HG03520 (cell line): ENCODE data around the gene CACNA2D3.

ENCODE experiments used
- ATAC-seq: cut with Tn5 transposase; IDR thresholded peaks from one replicate; pipeline ENCODE4 v1.9.1; 2021; ENCODE audit warnings: mild to moderate bottlenecking, moderate library complexity; ENCODE audit not compliant: unreplicated experiment

The CACNA2D3 gene

DNA sequence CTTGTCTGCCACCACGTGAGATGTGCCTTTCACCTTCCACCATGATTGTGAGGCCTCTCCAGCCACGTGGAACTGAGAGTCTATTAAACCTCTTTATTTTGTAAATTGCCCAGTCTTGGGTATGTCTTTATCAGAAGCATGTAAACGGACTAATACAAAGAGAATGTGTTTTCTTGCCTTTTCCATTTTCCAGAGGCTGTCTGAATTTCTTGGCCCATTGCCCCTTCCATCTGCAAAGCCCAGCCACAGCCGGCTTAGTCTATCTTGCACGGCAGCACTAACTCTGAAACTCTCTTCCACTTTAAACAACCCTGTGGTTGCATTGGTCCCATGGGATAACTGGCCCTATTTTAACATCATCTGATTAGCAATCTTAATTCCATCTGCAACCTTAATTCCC, 590.2 kb downstream of the CACNA2D3 start:
- ATAC-seq = no peak

DNA sequence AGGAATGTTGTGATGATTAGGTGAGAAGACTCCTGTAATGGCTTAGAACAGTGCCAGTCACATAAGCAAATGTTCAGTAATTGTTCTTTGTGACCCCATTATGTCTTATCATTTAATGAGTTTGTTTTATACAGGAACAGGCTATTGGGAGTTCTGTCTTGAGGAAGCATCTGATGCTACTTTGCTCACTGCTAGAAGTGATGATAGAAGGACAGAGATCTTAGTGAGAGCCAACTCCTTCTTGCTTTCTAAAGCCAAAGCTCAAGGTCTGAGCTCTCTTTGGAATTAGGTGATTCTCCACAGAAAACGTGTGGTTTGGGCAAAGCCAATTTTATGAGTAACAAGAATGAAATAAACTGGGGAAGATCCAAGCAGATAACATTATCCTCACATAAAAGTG, 590.7 kb downstream of the CACNA2D3 start:
- no peak for ATAC-seq

DNA sequence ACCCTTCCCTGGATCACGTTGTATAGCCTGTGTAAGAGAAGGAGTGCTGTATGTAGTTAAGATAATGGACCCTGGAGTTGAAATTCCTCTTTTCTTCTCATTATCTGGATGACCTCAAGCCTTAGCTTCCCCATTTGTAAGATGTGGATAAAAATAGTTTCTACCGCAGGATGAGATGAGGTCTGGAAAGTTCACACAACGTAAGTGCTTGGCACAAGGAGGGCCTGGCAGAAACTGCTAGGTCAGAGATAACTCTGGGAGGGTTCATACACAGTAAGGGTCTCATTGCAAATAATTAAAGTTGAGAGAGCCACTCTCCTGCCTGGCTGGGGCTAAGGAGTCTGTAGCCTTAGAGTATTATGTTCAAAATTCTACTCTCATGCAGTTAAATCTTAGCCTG, 591.1 kb downstream of the CACNA2D3 start:
- no peak for ATAC-seq

DNA sequence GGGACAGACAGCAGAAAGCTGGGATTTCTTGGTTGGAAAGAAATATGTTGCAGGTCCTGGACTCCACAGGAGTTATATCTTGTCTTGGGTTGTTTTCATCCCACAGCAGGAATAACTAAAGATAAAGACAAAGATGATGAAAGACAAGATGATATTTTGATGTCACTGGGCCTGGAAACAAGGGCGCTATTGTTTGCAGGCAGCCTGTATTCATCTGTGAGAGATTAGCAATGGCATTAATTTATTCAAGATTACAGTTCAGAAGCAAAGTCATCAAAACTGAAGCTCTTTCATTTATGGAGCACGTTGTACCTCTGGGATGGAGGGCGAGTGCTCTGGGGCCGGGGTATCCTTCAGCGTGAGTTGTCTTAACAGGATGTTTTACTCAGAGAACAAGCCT, 591.7 kb downstream of the CACNA2D3 start:
- ATAC-seq = no peak

DNA sequence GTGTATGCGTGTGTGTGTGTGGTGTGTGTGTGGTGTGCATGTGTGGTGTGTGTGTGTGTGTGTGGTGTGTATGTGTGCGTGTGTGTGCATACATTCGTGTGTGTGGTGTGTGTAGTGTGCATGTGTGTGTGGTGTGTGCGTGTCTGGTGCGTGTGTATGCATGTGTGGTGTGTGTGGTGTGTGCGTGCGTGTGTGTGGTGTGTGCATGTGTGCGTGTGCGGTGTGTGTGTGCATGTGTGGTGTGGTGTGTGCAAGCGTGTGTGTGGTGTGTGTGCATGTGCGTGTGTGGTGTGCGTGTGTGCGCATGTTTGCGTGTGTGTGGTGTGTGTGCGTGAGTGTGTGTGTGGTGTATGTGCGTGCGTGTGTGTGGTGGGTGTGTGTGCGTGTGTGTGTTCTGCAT, 595.2 kb downstream of the CACNA2D3 start:
- ATAC-seq = no peak

DNA sequence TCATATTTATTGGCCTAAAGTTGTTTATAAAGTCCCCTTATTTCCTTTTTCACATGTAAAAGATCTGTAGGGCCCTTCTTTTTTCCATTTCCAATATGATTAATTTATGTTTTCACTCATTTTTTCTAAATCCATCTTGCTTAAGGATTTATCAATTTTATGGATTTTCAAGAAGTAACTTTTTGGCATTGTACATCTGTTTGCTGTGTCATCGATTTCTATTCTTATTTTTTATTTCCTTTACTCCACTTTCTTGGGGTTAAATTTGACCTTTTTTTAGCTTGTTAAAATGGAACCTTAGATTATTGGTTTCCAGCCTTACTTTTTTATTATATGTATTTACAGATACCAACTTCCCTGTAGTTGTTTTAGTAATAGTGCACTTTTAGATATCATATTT, 597.6 kb downstream of the CACNA2D3 start:
- ATAC-seq = no peak

DNA sequence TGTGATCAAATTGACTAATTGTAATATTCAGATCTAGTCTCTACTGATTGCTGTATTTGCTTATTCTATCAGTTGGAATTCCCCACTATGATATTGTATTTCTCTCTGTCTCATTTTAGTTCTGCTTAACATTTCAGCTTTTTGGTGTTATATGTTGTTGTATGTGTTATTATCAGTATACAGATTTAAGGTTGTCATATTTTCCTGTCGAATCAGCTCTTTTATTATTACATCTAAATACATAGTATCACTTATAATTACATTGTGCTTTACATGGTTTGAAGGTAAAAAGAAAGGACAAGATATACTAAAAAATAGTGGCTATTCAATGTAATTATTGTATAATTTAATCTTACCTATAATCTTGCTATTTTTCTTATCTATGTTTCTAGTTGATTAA, 598.3 kb downstream of the CACNA2D3 start:
- ATAC-seq = no peak

DNA sequence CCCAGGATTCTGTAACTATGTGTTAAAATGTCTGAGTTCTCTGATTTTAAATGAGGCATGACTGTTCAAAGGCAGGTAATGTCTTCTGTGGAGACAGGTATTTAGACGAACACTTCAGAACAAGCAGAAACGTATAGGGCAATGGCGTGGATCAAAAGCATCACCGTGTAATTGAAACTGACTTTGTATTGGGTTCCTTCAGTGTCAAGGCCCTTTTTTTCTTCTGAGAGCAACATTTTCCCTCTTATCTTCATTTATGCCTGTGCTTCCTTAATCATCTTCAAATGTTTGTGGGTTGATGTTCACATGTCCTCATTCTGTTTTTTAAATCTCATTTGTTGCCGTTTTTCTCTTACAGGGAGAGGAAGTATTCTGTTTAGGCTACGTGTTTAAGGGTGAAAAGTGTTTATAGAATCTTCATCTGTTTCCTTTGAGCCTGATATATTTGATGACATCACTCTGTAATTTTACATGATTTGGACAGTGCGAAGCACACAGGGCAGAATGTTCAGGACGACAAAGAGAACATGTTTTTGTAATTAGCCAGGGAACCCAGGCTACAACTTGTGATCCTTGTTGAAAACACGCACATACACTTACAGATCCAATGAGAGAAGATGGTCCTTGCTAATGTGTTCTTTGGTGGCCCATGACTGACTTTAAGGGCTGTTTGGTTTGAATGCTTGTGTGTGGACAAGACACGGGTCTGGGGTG, 609.5 kb downstream of the CACNA2D3 start:
- no peak for ATAC-seq

DNA sequence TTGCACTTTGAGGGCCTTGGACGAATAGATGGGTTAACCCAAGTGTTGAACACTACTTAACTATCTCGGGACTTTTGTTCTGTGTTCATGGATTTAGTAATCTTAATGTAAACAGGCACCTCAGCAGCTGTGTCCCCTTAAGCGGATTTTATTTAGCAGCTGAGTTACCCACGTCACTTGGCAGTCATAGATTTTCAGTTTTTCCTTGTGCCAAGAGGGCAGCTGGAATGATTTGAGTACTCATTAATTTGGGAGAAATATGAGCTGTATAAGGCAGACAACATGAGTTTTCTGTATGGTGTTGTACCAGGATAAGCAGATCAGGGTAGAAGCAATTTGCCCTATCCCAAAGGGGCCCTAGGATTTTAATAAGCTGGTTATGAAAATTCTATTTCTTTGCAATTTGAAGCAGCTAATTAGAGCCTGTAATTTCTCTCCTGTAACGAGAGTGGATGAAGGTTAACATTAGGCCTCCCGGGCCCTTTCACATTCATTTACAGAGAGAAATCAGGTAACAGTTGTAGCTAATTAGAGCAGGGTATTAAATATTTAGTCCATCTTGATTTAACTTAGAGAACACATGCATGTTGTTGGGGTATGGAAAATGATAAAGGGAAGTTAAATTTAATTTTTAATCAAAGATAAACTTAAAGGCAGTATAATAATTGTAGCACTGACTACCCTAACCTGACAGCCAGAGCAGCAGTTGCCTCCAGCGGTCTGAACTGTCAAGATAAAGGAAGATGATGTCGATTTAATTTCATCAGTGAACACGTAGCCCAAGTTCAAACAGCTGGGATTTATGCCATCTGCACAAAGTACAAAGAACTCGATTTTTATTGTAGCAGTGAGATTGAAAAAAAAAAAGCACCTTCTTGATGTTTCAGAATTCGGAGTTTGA, 611.0 kb downstream of the CACNA2D3 start:
- ATAC-seq = no peak

DNA sequence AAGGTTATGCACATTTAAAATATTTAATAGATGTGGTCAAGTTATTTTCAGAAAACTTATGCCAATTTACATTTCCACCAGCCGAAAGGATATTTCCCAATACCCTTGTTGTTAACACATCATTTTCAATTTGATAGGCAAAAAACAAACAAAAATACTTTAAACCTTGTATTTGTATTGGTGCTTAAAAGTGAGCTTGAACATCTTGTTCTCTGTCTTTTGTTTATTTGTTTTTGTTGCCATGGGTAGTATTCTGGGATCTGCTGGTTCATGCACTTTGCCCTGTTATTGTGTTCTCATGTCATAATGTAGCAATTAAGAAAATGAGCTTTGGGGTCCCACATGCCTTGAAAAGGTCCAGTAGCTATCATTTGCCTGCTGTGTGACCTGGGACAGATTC, 614.1 kb downstream of the CACNA2D3 start:
- no peak for ATAC-seq

DNA sequence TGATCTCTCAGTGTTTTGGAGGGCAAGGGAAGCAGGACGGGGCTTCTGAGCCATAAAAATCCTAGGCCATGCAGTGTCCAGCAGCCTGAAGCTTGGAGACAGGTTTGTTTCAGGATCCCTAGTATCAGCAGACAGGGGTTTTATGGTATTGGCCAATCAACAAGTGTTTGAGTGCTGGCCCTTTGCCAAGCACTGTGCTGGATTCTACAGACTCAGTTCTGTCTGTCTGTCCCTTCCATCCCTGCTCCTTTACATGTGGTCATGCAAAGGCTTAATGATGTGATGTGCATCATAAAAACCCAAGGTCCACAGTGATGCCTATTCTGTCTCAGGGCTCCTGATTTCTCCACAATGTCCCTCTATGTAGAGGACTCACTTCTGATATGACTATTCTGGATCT, 621.4 kb downstream of the CACNA2D3 start:
- no peak for ATAC-seq

DNA sequence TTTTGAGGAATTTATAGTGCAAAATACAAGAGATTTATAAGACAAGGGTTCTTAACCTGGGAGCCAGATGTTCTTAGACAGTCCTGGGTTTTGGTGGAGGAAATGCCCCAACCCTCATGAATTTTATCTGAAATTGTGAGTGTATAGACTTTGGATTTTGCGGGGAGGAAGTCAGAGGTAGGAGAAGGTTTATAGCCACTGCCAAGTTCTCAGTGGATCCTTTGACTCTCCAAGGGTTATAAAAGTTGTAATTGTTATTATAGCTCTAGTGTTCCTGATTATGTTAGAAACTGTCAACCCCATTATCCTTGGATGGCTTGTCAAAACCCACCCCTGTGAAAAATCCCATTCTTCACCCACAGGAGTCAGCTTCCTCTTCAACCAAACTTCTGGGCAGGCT, 621.9 kb downstream of the CACNA2D3 start:
- ATAC-seq = no peak

DNA sequence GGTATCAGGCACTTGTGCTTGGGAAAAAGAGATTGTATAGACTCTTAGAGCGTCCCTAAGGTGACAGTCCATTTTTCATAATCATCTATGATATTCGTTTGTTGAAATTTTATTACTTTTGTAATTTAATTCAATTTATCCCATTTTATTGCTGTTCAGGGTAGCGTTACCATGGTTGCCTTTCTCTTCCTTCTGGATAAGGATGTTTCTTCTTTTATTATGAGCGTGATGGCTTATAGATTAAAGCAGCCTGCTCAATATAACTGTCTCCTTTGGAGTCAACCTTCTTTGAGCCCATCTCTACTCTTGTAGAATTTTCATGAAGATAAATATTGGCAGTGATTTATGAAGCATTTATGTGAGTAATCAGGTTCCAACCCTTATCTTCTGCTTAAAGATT, 623.5 kb downstream of the CACNA2D3 start:
- no peak for ATAC-seq

DNA sequence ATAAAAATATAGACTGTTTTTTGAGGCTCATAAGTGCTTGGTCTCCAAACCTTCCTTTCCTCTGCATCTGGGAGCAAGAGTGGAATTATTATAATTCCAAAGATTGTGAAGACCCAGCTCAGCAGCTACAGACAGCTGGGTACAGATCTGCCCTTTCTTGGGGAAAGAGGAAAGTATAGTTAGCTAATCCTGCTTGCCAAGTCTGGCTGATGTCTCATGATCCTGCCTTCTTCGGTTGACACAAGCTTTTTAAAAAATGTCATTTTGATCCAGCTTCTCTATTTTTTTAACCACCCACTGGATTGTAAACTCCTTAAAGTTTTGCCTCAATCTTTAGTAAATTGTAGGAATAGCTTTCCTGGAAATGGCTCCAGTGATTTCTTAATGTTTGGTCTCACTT, 624.4 kb downstream of the CACNA2D3 start:
- no peak for ATAC-seq

DNA sequence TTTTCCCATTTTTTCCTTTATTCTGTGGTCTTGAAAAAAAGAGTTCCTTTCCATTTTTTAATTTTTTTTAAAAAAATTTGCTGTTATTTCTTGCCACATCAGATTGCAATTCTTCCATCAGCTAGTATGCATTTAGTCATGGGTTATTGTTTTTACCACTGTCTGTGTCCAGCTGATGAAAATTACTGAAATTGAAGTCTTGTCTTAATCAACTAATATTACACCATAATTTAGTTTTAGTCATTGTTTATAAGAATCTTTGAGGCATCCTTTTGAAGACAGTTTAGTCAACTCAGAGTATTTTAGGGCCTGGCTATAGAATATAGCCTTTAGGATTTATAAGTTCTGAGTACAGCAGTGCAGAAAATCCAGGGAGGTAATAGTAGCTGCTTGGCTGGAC, 633.4 kb downstream of the CACNA2D3 start:
- no peak for ATAC-seq

DNA sequence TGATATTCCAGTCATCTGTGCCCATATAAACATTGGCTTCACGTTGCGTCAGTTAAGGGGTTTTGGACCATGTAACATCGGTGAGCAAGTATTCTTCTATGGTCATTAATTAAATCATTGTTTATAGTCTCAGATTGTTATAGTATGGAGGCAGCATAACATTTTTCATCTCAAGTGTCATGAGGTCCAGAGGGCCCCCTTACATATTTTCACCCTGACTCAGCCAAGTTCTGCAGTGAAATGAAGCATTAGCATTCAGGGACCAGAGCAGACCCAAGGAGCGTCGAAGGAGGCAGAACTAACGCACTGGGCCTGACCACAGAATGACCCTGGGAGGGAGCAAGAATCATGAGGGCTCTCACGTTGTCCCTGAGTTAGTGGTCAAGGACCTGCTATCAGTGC, 634.0 kb downstream of the CACNA2D3 start:
- ATAC-seq = no peak

DNA sequence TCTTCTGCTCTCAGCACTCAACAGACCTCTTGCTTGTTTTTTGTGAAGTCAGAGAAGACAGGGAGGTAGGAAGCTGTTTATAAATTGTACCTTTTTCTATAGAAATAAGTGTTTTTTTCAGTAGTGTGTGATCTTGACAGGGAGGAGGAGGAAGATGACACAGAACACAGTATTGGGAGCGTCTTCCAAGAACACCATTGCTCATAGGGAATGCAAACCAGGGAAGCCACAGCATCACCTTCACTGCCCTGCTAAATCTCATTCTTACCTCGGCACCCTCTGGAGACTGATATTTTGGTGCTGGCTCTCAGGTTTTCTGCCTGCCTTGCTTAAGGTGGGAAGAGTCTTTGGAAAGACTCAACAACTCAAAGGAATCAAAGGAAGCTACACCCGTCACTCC, 636.1 kb downstream of the CACNA2D3 start:
- ATAC-seq = no peak

DNA sequence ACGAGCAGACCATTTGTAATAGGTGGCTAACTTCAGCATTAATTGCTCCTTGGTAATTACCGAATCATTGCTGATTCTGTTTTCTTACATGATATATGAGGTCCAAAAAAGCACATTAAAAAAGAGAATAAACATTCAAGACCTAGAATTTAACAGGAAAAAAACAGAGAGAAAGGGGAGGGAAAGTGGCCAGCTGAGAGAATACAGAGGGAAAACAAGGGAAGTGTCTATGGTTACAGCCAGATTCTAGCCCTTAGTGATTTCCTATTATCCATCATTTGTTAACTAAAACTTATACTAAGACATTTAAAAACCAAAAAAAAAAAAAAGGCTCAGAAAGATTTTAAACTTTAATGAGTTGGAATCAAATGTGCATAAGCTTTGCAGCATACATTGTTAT, 636.8 kb downstream of the CACNA2D3 start:
- no peak for ATAC-seq

DNA sequence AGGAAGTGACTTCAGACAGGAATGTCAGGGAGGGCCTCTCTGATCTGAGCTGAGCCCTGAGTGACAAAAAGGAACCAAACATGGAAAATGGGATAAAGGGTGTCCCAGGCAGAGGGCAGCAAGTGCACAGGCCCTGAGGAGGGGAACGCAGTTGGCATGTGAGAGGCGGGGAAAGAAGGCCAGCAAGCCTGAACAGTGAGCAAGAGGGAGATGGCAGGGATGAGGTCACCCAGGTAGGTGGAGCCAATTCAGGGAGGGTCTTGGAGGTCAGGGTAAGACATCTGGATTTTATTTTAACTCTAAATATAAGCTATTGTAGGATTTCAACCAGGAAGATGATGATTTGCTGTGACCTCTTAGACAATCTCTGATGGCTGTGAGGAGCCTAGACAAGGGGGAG, 637.8 kb downstream of the CACNA2D3 start:
- ATAC-seq = no peak

DNA sequence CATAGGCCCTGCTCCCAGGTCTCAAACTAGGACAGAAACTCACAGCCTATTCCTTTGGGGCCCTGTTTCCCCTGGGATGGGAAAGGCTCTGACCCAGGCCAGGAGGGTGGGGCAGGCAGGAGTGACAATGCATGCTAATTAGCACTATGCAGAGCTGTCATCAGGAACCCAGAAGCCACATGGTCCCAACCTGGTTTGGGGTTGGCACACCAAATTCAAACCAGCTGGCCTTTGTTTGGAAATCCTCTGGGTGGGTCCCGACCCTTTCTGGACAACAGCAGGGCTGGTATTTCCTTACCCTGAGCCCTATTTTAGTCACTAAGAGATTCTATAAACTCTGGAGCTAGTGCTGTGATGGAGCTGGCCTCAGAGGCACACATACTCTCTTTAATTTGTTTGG, 639.3 kb downstream of the CACNA2D3 start:
- no peak for ATAC-seq

DNA sequence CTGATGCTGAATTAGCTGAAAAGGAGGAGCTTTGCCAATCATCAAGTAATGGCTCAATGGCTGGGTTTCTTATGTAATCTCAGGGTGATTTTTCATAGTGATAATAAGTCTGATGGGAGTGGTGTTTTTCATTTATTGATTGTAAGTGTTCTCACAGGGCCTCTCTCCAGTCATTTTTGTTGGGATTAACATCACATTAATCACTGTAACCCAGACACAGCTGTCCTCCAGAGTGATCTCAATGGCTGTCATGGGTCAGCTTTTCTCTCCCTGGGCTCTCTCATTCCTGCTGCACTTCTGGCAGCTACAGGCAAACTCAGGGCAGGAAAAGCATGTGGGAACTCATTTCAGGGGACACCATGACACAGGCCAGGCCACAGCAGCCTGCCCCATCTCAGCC, 642.6 kb downstream of the CACNA2D3 start:
- ATAC-seq = no peak

DNA sequence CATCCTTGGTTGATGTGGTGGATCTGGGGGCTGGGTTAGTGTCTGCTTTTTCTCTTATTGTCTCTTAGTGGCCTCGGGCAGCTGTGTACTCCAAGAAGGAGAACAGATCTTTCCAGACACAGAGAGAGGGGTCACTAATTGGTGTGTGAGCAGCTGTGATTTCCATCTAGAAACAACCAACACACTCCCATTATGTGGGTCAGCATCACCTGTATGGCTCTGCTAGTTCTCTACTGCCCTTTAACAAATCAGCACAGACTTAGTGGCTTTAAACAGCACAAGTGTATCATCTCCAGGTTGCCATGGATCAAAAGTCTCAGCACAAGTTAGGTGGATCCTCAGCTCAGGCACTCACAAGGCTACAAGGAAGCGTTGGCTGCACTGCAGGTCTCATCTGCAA, 648.7 kb downstream of the CACNA2D3 start:
- no peak for ATAC-seq
